Upper lobe of left lung (tissue), 6 donors: ENCODE results near the gene ABCA9. TPM values are rescaled to one million over a fixed set of nuclear protein-coding genes. Genes with fewer than 3 reads are reported as not detected.
"Not testable (repeated sequence)": the region's sequence is repeated elsewhere in the genome, so short reads cannot be mapped to it uniquely, and the experiment has no call there.

Source experiments
- ATAC-seq, 2 donors: fragments of 200-7000 bp; cut with Tn5 transposase; one replicate each; pipeline ENCODE4 v1.9.1; 2022; ENCODE audit warnings: mild to moderate bottlenecking in 2 of 2, moderate library complexity in 2 of 2; ENCODE audit not compliant: low FRiP score in 2 of 2
- DNase-seq, 2 donors: peaks; one replicate each; pipeline ENCODE4 v3.0.0-alpha.2; 2019 to 2020
- H3K27ac ChIP-seq, 4 donors: fragments of 200-600 bp; sonication (generic); one replicate each; pipeline ENCODE4 v1.5.1; 2016 to 2019
- H3K27me3 ChIP-seq, 4 donors: fragments of 200-600 bp; sonication (generic); one replicate each; pipeline ENCODE4 v1.5.1; 2017 to 2019
- H3K36me3 ChIP-seq, 4 donors: fragments of 200-600 bp; sonication (generic); one replicate each; pipeline ENCODE4 v1.5.1; 2016 to 2019
- H3K4me1 ChIP-seq, 4 donors: fragments of 200-600 bp; sonication (generic); one replicate each; pipeline ENCODE4 v1.5.1; 2018 to 2019
- H3K4me3 ChIP-seq, 4 donors: fragments of 200-600 bp; sonication (generic); one replicate each; pipeline ENCODE4 v1.5.1; 2017 to 2019; ENCODE audit warnings: mild to moderate bottlenecking in 2 of 4, moderate library complexity in 1 of 4
- H3K9me3 ChIP-seq, 4 donors: fragments of 200-600 bp; sonication (generic); one replicate each; pipeline ENCODE4 v1.5.1; 2018 to 2019
- EP300 ChIP-seq, 4 donors: sonication (generic); formaldehyde crosslinking; IDR thresholded peaks; one replicate each; pipeline ENCODE4 v1.5.1; 2017; ENCODE audit warnings: antibody characterized with exemption in 4 of 4, control low read depth in 2 of 4
- POLR2A ChIP-seq, 4 donors: fragments of 450-650 bp; IDR thresholded peaks; one replicate each; pipeline ENCODE4 v1.5.1; 2016 to 2017; ENCODE audit warnings: antibody characterized with exemption in 4 of 4, mild to moderate bottlenecking in 2 of 4
- POLR2AphosphoS5 ChIP-seq, 2 donors: sonication (generic); formaldehyde crosslinking; IDR thresholded peaks; one replicate each; pipeline ENCODE4 v1.5.1; 2017; ENCODE audit warnings: antibody characterized with exemption in 2 of 2
- WGBS, 2 donors: methylation state at CpG; one replicate each; pipeline ENCODE4 v1.1.5; 2017 to 2018; 5-methylcytosine and 5-hydroxymethylcytosine counted together
- total RNA-seq, 6 donors: library from RNA; depleted of rRNA in 4 of 6; stranded (reverse); fragments of >200 nt in 4 of 6; gene quantifications; one replicate each; pipeline versions ENCODE4 v1.1.0 to v1.2.1, GENCODE V29; 2016 to 2021
- TF ChIP-seq, protein P1 (sequence below), 6 experiments: fragments of 450-650 bp in 4 of 6; fragments of 200-600 bp in 2 of 6; sonication (generic) in 2 of 6; IDR thresholded peaks; one replicate each; pipeline ENCODE4 v1.5.1; 2016 to 2019; ENCODE audit warnings: antibody characterized with exemption in 6 of 6
- donor health status: DM: no; HTN: no; CAD: no; lungs with moderate emphysema.
- donor health status: DM: no; HTN: yes; CAD: no; lungs with severe emphysema.

ABCA9 gene
- total RNA-seq, 6 donors from 2014 or later = 3.8 to 46.1 (median 9.8) TPM

DNA sequence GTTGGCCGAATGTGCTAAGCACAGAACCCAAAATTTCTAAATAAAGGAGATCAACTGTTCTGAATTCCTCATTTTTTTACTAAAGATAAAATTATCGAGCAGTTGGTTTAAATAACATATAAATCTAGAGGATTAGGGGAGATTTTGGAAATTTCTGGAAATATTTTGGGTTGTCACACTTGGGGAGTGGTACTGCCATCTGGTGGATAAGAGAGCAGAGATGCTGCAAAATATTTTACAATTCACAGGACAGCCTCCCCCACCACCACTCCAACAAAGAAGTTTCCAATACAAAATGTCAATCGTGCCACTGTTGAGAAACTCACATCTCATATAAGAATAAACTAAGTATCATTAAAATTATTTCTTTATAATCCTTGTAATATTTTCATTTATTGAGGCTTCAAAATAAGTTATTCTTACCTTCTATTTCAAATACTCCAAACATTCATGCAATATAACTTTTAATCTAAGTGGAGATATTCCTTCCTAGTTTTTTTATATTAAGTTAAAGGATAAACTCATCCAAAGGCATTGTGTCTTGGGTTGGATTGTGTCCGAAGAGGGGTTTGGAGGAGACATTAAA lies 88.5 kb downstream of the ABCA9 start:
- Histone ChIP-seq H3K4me3 (no peak overlapping the region), H3K36me3 (no peaks in the 10 kb centered on the region), H3K27me3 (no peaks in the 10 kb centered on the region), H3K9me3 (no peaks in the 10 kb centered on the region), H3K4me1 (no peaks in the 10 kb centered on the region), H3K27ac (no peak overlapping the region)
- WGBS, 2 donors = 53 to 56% methylated on average over 4 of the region's 4 CpGs
- TF ChIP-seq POLR2A (IDR thresholded peaks at IDR 0.05) (no peak), EP300 (IDR thresholded peaks at IDR 0.05) (no peak), POLR2AphosphoS5 (IDR thresholded peaks at IDR 0.05) (no peak)
- TF ChIP-seq, protein P1, sequence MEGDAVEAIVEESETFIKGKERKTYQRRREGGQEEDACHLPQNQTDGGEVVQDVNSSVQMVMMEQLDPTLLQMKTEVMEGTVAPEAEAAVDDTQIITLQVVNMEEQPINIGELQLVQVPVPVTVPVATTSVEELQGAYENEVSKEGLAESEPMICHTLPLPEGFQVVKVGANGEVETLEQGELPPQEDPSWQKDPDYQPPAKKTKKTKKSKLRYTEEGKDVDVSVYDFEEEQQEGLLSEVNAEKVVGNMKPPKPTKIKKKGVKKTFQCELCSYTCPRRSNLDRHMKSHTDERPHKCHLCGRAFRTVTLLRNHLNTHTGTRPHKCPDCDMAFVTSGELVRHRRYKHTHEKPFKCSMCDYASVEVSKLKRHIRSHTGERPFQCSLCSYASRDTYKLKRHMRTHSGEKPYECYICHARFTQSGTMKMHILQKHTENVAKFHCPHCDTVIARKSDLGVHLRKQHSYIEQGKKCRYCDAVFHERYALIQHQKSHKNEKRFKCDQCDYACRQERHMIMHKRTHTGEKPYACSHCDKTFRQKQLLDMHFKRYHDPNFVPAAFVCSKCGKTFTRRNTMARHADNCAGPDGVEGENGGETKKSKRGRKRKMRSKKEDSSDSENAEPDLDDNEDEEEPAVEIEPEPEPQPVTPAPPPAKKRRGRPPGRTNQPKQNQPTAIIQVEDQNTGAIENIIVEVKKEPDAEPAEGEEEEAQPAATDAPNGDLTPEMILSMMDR (IDR thresholded peaks at IDR 0.05) = peak in 5 of 6 experiments; percentile 24 to 55 (median 37)
- ATAC-seq = peak in 1 of 2 donors; percentile 66
- DNase-seq = no peak

GRCh38 chr17:68969101-68969500 lies 91.6 kb downstream of the ABCA9 start:
- TF ChIP-seq, protein P1 (IDR thresholded peaks at IDR 0.05) = no peak
- TF ChIP-seq POLR2A (IDR thresholded peaks at IDR 0.05) (no peak), POLR2AphosphoS5 (IDR thresholded peaks at IDR 0.05) (no peak), EP300 (IDR thresholded peaks at IDR 0.05) (no peak)
- H3K27ac ChIP-seq = no peak overlapping the region

DNA sequence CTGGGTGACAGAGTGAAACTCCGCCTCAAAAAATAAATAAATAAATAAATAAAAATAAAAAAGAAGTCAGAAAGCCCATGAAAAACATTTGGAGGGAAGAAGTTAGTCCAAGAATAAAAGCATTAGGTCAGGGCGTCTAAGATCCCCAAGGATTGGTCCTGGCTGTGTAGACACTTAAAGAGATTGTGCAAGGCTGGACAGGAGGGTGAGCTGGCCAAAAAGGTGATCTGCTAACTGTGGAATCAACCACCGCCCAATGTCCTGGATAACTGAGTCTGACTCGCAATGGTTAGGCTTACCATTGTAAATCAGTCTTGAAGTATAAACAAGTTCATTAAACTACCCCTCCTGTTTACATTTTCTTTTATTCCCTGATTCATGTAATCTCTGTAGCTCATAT lies 96.8 kb downstream of the ABCA9 start:
- peak in 1 of 2 donors; percentile 92 for ATAC-seq
- WGBS, 2 donors = 84 to 92% methylated on average over 4 of the region's 4 CpGs
- no peak for DNase-seq

More at GRCh38 chr17:68969101-68969500, 91.6 kb downstream of the ABCA9 start:
- WGBS, 2 donors = 64 to 66% methylated on average over 5 of the region's 5 CpGs
- no peaks in the 10 kb centered on the region for H3K36me3 ChIP-seq
- DNase-seq (no peak), ATAC-seq (no peak)
- no peaks in the 10 kb centered on the region for H3K27me3 ChIP-seq
- H3K4me1 ChIP-seq = no peaks in the 10 kb centered on the region
- H3K4me3 ChIP-seq = no peak overlapping the region
- no peaks in the 10 kb centered on the region for H3K9me3 ChIP-seq

GRCh38 chr17:68961214-68961882 lies 99.4 kb downstream of the ABCA9 start:
- Histone ChIP-seq H3K9me3 (no peaks in the 10 kb centered on the region), H3K36me3 (no peaks in the 10 kb centered on the region), H3K4me1 (no peaks in the 10 kb centered on the region), H3K27ac (no peak overlapping the region), H3K4me3 (no peak overlapping the region), H3K27me3 (no peaks in the 10 kb centered on the region)
- DNase-seq (no peak), ATAC-seq (no peak)
- WGBS, 2 donors = 62 to 72% methylated on average over 9 of the region's 9 CpGs
- no peak for TF ChIP-seq POLR2A (IDR thresholded peaks at IDR 0.05)
- TF ChIP-seq EP300 (IDR thresholded peaks at IDR 0.05) = no peak
- TF ChIP-seq POLR2AphosphoS5 (IDR thresholded peaks at IDR 0.05) = no peak
- TF ChIP-seq, protein P1 (IDR thresholded peaks at IDR 0.05) = no peak

More for the DNA sequence above, 96.8 kb downstream of the ABCA9 start:
- Histone ChIP-seq H3K9me3 (no peaks in the 10 kb centered on the region), H3K4me3 (no peak overlapping the region), H3K27me3 (no peaks in the 10 kb centered on the region), H3K36me3 (no peaks in the 10 kb centered on the region), H3K27ac (no peak overlapping the region), H3K4me1 (no peaks in the 10 kb centered on the region)
- TF ChIP-seq POLR2A (IDR thresholded peaks at IDR 0.05) (no peak), POLR2AphosphoS5 (IDR thresholded peaks at IDR 0.05) (no peak)

- not testable (repeated sequence) for H3K27ac ChIP-seq, H3K4me3 ChIP-seq, H3K27me3 ChIP-seq, ATAC-seq, H3K36me3 ChIP-seq, H3K4me1 ChIP-seq, DNase-seq, H3K9me3 ChIP-seq
- WGBS, 2 donors = 89 to 96% methylated on average over 2 of the region's 2 CpGs
Observed at GRCh38 chr17:68959117-68959516, 101.6 kb downstream of the ABCA9 start.

GRCh38 chr17:68957944-68958343 lies 102.8 kb downstream of the ABCA9 start:
- no peaks in the 10 kb centered on the region for H3K27me3 ChIP-seq
- TF ChIP-seq, protein P1 (IDR thresholded peaks at IDR 0.05) = no peak
- TF ChIP-seq POLR2A (IDR thresholded peaks at IDR 0.05) = no peak
- no peak for TF ChIP-seq POLR2AphosphoS5 (IDR thresholded peaks at IDR 0.05)
- no peak for TF ChIP-seq EP300 (IDR thresholded peaks at IDR 0.05)
- 88 to 100% methylated on average over 1 of the region's 1 CpG for WGBS, 2 donors
- no peak overlapping the region for H3K4me3 ChIP-seq
- ATAC-seq (no peak), DNase-seq (no peak)
- no peak overlapping the region for H3K27ac ChIP-seq
- no peaks in the 10 kb centered on the region for H3K36me3 ChIP-seq
- no peaks in the 10 kb centered on the region for H3K9me3 ChIP-seq
- peaks cover 0 to 2% (median 0%) of the 10 kb centered on the region in 4 donors for H3K4me1 ChIP-seq
